Stimulated activated CD8-positive, alpha-beta memory T cell treated with anti-CD3 and anti-CD28 coated beads, Interleukin-7, amount 100 ng/mL, for 4 hours (primary cell): ENCODE results near the gene FCRL1.

Experiments
- DNase-seq, 2 donors: peaks; one replicate each; pipeline ENCODE4 v3.0.0-alpha.2; 2020; ENCODE audit warnings: low read depth in 2 of 2

Gene FCRL1, protein sequence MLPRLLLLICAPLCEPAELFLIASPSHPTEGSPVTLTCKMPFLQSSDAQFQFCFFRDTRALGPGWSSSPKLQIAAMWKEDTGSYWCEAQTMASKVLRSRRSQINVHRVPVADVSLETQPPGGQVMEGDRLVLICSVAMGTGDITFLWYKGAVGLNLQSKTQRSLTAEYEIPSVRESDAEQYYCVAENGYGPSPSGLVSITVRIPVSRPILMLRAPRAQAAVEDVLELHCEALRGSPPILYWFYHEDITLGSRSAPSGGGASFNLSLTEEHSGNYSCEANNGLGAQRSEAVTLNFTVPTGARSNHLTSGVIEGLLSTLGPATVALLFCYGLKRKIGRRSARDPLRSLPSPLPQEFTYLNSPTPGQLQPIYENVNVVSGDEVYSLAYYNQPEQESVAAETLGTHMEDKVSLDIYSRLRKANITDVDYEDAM

DNA sequence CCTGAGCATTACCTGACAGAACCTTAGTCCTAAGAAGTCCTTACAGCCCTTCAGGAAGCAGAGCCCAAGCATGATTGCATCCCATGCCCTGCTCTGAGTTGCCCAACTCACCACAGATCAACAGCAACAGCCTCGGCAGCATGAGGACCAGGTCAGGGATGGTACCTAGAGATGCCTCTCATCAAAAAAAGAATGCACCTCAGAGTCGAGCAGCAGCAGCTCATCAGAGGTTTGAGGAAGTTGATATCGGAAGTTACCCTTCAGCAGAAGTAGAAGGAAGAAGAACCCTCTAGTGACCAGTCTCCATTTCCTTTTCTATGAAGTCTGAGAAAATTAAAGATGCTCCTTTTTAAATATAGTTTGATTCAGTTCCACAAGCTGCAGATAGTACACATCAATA is at the start of gene FCRL1:
TSS of gene FCRL1 (minus strand) at position 225 of the 400 bp plus-strand sequence. CDS start at position 142, 83 bp downstream.
- no peak for DNase-seq

DNA sequence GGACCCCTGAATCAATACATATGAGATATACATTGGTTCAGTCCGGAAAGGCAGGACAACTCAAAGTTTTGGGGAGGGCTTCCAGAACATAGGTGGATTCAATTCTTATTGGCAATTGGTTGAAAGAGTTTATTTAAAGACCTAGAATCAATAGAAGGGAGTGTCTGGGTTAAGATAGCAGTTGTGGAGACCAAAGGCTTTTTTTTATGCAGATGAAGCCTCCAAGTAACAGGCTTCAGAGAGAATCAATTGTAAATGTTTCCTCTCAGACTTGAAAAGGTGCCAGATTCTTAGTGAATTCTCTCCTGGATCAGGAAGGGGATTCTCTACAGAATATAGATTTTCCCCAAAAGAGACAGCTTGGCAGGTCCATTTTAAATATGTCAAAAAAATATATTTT is 48.7 kb upstream of the FCRL1 start:
- no peak for DNase-seq

DNA sequence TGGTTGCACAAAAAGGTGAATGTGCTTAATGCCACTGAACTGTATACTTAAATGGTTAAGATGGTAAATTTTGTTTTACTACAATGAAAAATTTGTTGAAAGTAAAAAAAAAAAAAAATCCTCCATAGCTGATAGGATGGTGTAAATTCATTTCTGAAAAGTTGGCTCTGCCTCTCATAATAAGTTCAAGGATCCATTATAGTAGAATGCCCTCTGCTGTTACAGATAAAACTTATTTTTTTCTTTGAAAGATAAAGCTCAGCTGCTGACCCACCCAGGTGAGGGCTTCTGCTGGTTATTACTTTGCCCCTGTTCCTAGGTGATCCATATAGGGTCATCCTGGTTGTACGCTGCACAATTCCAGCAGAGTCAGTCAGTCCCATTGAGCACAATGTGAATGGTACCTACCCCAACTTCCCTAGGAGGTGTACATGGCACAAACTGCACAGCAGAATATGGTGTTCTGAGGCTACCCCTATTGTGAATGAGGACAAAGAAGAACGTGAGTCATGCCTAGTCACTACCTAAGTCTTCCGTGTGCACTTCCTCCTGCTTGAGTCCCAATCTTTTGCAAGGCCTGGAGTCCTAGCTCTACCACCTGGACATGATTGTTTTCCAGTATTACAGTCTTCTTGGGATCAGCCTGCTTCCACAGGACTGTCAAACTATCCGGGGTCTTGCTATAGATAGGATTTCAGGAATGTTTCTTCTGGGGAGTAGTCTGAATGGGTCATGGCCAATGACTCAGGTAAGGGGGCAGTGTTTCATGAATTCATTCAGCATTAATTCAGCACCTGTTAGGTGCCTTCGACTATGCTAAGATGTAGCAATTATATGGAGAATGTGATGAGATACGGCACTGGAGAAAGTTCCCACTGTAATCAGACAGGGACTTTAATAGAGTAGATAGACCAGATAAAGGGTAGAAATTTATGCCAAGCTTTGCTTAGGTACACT is 42.5 kb upstream of the FCRL1 start:
- DNase-seq = no peak

DNA sequence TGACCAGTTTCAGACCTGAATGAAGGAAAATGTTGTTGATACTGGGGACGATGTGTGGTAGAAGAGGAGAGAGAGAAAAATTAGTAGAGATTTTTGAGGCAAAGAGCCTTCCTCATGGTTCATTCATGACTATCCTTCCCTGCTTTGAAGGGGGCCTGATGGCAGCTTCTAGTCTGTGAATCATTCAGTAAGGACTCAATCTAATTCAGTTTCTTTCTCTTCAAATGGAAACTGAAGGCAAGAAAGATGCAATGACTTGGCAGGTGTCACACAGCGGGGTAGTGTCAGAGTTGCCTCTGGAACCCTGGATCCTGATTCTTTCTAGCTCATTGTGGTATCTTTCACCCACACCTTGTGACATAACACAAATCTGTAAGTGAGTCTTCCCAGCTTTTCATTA is 36.6 kb upstream of the FCRL1 start:
- no peak for DNase-seq

DNA sequence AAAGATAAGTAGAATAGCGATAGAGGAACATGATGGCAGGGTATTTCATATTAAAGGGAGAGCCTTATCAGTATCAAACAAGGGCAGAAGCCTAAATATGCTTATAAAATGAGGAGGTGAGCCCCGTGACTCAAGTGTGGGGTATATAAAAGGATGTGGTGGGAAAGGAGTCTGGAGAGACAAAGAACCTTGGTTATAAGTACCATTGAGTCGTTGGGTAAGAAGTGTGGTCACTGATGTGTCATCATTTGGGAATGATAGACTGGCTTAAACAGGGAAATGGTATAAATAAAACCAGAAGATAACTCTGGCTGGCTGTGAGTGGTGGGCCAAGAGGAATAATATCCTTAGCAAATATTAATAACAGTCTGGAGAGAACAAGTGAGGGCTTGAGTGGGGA is 32.6 kb upstream of the FCRL1 start:
- DNase-seq = no peak

DNA sequence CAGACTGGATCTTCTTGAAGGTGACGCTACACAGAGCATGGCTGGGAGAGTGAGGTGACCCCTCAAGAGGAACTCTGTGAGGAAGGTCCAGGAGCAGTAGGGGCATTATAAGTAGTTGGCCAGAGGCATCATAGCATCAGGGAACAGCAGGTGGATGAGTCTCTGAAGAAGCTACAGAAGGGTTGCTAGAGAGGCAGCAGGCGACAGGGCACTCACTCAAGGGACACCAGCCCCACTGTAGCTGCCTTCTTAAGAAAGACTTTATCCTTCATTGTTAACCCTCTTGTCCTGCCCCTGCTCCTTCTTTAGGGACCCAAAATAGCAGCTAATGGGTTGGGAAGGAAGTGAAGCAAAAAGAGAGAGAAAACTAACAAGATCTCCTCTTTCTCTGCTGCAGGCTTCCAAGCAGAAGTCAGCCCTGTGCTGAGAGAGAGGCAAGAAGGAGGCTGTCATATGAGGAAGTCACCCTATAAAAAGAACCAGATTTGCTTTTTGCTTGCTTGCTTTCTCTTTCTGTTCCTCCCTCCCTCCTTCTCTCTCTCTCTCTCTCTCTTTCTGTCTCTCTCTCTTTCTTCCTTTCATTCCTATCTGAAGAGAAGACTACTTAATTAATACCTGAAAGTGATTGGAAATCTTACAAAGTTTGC is 29.4 kb upstream of the FCRL1 start:
- DNase-seq = no peak

DNA sequence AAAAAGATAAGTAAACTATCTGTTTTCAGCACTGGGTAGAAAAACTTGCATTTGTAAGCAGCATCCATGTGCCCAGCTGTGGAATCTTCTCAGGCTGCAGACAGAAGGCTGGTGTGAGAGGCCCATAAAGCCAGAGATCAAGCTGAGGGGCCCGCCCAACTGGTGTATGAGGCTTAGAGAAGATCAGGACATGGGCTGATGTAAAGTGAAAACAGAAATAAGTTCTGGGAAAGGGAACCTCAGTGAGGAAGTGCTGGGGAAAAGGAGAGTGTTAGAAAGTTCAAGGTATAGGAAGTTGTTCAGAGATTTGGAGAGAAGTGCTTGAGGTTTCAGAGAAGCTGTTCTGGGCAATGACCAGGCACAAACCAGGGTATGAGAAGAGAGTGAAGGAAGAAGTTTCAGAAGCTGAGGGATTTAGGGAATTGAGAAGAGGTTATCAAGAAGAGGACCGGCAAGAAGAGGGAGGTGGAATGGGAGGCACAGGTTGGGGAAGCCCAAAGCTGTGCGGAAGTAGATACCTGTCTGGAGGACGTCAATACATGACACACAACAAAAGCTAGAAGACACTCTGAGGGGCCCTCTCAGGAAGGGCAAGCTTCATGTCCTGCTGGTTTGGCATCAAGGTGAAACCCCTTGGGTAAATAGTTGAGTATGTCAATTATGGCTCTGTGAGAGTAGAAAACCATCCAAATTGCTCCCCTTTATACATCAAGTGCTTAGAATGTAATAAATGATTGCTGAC is 24.3 kb upstream of the FCRL1 start:
- no peak for DNase-seq

DNA sequence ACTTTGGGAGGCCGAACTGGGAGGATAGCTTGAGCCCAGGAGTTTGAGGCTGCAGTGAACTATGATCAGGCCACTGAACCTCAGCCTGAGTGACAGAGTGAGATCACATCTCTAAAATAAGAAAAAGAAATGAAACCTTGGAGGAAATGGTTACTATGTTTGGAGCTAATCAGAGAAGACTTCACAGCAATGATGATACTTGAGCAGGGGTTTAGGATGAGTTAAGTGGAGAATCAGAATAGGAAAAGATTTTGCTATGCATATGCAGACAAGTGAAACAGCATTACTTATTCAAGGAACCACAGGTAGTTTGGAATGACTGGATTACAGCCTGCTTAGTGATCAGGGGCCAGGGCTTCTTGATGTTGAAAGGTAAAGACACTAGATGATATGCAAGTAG is 23.0 kb upstream of the FCRL1 start:
- no peak for DNase-seq

DNA sequence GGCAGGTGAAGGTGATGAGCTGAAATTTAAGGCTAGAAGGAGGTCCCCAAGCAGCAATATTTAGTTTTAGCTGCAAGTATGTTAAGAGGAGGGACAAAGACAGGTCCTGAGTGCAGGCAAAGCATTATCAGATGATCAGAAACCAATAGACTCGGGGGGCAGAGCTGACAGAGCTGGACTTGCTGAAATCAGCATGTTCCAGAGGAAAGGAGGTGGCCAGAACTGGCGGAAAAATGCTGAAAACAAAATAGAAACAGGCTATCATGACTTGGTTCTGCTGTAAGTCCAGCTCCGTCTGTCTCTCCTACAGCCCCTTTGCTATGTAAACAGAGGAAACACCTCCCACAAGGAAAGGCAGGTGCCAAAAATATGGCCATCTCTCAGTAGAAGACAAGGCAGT is 21.8 kb upstream of the FCRL1 start, which contains the start of gene CD5L:
TSS of gene CD5L (minus strand) at position 101 of the 400 bp plus-strand sequence. CDS start 107 bp downstream, outside the sequence.
- DNase-seq = no peak

DNA sequence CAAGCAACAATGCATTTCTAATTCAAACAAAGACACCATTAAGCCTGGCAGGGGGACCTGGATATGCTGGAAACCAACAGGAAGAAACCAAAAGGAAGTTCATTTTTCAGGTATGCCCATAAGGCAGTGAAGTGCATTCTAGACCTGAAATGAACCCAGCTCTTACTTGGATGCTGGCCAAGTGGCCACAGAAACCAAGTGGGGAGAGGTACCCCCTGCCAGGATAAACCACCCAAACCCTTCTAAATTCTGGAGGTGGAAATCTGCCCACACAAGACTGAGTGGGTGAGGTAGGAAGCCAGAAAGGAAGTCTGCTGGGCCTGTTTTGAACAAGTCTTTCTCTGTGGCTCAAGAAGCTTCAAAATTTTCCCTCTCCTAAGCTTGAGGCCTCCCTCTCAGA is 19.0 kb upstream of the FCRL1 start:
- DNase-seq = no peak

DNA sequence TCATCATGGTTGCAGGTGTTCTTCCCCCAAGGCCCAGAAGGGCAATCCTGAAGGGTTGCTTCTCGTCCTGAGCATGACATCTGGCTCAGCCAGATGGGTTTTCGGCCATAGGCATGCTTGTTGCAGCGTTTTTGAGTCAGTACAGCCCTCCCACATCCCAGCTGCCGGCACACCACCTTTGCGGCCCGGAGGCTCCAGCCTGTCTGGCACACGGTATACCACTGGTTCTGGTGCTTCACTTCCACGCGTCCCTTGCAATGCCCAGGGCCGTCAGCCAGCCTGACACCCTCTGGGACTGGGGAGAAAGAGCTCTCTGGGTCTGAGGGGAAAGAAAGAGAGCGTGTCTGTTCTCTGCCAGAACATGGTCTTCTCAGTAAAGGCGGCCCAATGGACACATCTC is 14.5 kb upstream of the FCRL1 start:
- DNase-seq = no peak

DNA sequence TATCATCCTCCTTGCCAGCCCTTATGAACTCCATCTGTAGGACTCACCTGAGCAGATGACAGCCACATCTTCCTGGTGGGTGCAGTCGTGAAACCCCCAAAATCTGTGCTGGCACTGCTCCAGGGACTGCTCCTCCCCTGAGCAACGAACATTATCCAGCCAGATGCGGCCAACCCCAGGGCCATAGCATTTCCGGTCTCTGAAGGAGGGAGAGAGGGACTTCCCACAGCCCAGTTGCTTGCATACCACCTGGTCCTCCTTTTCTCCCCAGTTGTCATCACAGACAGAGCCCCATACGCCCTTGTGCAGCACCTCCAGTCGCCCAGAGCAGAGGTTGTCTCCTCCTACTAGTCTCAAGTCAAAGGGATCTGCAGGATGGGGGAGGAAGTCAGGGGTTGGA is 13.2 kb upstream of the FCRL1 start:
- DNase-seq = no peak

DNA sequence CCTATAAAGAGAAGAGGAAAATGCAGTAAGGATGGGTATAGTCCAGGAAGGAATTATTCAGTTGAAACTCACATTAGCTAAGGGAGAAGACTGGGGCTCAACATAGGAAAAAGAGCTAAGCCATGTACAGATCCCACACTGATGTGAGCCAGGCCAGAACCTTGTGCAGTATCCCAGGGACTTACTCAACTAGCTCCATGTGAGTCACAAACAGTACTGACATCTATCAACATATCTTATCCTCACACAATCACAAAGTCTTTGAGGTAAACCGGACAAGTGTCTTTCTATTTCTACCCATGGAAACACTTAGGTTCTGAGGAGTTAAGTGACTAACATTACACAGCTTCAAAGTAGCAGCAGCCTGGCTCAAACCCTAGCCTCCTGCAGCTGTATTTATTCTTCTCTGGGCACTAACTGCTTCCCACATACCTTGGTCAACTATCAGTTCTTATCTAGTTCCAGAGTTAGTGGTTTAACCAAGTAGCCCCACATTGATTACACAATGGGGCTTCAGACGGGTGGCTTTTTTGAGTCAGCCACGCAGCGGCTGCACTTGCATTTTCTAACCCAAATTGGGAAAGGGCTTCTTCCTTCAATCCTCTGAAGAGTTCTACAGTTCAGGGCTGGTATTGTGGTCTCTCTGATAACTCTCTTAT is 12.2 kb upstream of the FCRL1 start:
- DNase-seq = no peak

DNA sequence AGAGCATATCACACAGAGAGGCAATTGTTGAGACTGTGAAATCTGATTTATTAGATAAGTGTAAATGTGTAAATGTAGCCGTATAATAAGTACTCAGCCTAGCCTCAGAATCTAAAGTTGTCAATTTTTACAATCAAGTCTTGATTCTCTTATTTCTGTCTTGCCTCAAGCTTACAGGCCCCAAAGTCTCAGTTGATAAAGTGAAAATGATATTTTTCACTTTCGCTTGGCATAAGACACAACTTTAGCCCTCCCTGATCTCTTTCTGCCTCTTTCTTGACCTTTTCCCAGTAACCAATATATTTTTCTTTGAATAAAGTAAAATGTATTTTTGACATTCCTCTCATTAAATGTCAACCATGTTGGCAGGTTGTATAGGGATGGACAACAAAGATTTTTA is 11.0 kb upstream of the FCRL1 start:
- no peak for DNase-seq

DNA sequence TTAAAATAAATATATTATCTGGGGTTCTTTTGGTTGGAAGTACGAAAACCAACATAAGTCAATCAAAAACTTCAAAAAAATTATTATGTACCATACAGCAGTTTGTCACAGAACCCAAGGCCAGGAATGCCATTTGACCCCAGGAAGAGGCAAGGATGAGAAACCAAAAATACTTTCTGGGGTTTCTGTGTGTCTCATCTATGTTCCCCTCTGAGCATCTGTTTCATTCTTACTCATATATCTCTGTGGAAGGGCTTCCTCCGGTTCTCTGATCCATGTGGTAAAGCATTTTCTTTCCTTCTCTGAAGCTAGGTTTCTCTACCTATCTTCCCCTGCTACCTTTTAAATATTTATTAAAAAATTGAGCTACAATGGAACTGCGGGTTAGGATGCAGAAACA is 9.8 kb upstream of the FCRL1 start:
- DNase-seq = no peak

DNA sequence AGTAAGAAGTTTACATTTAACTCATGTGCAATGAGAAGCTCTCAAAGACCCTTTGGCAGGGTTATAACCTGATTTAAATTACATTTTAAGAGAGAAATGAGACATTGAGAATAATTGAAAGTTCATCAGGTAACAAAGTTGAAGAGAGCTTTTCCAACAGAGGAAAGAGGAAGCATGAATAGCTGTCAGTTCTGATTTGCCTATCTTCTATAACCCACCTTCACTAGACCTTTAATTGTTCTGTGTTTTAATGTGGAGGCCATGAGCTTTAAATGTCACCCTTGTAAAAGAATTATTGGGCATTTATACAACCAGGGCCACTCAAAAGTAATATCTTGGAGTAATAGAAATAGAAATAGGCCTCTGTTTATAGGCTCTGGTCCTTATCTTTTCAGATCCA is 9.3 kb upstream of the FCRL1 start:
- no peak for DNase-seq

DNA sequence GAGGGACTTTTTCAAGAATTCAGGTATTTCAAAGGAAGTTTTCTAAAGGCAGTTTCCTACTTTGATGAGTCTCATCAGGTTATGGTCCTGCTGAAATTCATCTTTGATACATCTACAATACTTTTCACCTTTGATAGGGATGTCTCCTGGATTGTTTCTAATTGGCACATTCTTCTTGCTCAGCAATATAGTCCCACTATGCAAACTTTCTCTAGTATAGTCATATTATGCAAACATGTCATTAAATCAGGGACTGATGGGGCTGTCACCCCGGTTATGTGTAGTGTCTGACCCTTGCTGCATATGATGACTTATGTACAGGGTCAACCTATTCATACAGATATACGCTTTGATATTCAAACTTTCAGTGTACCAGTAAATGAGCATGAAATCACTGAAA is 379 bp upstream of the FCRL1 start:
- no peak for DNase-seq

DNA sequence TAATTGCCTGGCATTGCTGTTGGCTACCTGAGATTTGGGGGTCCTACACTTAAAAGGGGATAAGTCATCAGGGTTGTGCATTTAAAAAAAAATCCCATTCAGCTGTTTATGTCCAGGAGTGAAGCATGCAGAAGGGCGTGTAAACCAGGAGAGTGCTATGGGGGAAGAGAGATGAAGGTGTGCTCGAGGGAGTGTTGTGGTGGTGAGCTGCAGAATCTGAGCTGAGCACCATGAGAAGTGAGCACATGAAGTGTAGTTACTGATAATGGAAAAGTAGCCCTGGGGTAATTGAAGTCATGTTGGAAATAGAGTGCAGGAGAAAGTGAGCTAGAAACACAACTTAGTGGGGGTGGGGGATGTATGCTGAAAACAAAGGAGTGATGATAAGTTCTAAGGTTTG is 705 bp downstream of the FCRL1 start:
- no peak for DNase-seq

DNA sequence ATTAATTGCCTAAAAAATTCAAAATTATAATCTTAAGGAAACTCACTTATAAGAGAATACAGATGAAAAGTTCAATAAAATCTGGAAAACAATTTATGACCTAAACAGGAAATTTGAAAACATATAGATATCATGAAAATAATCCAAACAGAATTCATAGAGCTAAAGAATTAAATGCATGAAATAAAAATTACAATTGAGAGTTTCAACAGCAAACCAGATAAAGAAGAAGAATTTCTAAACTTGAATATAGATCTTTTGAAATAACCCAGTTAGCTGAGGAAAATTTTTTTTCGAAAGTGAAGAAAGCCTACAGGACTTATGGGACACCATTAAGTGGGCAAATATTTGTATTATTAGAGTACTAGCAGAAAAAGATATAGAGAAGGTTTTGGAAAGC is 6.7 kb downstream of the FCRL1 start:
- DNase-seq = no peak

DNA sequence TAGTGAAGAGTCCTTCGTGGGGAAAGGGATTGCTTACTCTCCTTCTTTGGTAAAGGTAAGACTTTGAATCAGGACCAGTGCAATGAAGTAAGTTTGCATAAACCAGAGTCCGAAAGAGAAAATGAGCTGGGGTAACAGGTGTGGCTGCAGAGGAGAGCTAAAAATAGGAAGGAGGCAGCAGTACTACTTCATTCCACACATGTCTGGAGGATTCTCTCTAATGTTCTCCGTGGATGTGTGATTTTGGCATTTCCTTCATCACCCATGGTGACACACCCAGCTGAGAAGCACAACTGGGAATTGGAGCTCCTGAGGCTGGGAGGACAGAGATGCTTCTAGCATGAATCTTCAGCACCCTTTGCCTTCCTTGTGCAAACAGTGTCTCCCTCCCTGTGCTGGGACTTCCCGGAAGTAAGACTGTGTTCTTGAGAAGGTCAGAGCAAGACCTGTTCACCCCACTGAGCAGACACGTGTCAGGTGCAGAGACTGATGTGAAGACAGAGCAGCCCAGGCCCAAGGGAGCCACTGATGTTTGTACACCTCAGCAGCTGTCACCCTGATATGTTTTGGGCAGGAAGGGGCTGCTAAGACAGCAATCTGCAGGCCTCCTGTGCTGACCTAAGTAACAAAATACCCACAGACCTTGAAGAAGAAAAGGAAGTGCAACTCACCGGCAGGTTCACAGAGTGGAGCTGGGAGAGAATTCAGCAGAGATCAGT is 13.3 kb downstream of the FCRL1 start:
- no peak for DNase-seq
